HG02885 (cell line): ENCODE measurements around the gene EIF4A2.
A peak's percentile ranks its signal among the peaks of the same experiment; 100 is the strongest.
"Not testable (repeated sequence)": the region's sequence is repeated elsewhere in the genome, so short reads cannot be mapped to it uniquely, and the experiment has no call there.

Experiments
- ATAC-seq: cut with Tn5 transposase; IDR thresholded peaks from one replicate; pipeline ENCODE4 v1.9.1; 2021; ENCODE audit warnings: mild to moderate bottlenecking; ENCODE audit not compliant: unreplicated experiment, poor library complexity

EIF4A2 gene

DNA sequence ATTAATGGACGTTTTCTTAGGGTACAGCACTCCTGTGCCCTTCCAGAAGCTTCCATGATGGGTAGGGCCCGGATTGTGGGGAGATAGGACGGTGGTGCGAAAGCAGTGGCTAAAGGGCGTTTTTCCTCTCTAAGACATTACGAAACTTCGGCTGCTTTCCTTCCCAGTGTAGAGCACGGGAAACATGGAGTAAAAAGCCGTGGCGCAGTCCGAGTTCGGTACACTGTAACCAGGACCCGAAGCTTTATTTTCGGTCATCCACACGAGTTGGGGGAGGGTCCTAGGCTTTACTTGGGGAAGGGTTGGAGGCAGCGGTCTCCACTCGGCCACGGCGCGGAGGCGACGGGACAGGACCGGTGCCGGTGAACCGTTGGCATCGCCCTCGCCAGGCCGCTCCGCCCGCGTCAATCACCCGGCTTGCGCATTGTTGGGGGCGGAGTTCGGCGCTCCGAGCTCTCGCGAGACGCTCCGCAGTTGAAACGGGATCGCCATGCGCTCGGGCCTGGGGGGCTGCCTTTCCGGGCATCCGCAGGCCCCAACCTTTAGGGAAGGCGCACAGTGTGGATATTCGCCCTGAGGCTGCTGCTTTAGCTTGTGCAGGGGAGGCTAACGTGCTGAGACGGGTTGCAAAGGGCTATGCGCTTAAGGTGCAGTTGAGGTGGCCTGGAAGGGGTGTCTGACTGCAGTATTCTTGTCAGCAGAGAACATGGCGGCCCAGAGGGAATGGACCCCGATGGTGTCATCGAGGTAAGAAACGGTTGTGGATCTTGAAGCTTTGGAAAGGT, 546 bp downstream of the EIF4A2 start:
- peak; percentile 69 for ATAC-seq

DNA sequence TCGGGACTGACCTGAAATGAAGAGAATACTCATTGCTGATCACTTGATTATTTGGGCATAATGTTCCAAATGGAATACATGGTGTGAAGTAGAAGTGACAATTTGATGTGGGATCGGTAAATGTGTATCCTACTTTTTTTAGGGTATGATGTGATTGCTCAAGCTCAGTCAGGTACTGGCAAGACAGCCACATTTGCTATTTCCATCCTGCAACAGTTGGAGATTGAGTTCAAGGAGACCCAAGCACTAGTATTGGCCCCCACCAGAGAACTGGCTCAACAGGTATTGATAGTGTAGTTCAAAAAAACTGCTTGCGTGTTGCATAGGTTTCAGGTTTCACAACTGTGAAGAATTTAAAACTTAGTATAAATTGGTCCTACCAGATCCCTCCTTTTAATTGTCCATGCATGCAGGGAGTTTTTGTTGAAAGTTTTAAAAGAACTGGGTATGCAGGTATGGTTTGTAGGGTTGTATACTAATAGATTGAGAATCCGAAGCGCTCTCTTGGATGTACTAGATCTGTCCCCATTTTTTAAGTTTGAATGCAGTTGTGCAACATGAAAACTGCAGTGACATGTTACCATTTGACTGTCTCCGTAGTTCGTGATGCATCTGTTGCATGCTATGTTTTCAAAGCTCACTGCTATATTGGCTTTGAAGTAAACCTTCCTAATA, 1.6 kb downstream of the EIF4A2 start:
- ATAC-seq: no peak

DNA sequence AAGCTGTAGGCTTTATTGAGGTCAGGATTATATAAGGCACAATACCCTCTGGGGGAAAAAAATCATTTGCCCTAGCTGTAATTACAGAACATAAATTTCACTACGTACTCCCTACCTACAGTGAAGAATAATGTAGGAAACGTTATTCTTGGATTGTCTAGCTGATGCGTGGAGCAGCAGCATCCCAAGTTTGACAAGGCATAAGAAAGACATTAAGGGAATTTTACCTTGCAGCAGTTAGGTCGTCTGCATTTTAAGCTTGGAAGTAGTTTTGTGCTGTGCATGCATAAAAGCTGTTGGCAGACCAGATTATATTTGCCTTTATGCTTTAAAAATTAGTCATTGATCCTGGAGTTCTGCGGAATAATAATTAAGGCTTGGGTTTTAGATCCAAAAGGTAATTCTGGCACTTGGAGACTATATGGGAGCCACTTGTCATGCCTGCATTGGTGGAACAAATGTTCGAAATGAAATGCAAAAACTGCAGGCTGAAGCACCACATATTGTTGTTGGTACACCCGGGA, 2.2 kb downstream of the EIF4A2 start:
- no peak for ATAC-seq

DNA sequence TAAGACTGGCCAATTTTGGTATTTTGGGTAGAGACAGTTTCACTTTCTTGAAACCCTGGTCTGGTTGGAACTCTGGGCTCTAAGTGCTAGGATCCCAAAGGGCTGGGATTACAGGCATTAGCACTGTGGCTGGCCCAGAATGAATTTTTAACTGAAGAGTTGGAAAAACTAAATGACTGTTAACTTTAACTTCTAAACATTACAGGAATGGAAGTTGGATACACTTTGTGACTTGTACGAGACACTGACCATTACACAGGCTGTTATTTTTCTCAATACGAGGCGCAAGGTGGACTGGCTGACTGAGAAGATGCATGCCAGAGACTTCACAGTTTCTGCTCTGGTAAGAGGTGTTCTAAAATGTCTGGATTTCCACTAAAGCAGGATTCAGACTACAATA, 3.5 kb downstream of the EIF4A2 start:
- ATAC-seq: no peak

DNA sequence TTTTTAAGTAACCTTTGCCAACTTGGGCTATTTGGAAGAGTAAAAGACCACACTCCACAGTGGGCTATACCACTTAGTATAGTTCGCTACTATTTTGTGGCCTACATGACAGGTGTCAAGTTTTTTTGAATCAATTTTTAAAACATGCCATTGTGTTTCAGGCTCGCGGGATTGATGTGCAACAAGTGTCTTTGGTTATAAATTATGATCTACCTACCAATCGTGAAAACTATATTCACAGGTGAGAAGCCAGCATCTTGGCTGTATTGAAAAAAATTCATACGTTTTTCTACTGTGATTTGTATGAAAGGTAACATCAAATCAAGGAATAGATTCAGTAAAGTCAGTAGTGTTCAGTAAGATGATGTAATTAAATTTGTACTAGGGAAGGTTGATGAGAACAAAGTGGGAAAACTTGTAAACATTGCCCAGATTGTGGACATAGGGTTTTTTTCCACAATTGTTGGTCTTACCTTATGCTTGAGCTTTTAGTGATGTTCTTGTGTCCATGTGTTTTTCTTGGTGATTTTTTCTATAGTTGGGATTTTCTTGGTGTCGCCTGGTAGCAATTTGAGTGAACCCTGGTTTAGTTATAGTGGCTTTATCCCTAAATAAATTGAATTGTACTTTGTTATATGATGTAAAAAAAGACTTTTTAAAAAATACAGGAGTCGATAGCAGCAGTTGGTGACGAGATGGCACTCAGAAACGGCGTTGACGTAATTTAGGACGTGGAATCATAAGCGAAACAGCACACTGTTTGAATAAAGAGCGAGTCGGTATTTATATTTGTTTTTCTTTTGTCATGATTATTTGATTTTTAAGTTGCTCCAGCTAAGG, 4.5 kb downstream of the EIF4A2 start:
- ATAC-seq: no peak

DNA sequence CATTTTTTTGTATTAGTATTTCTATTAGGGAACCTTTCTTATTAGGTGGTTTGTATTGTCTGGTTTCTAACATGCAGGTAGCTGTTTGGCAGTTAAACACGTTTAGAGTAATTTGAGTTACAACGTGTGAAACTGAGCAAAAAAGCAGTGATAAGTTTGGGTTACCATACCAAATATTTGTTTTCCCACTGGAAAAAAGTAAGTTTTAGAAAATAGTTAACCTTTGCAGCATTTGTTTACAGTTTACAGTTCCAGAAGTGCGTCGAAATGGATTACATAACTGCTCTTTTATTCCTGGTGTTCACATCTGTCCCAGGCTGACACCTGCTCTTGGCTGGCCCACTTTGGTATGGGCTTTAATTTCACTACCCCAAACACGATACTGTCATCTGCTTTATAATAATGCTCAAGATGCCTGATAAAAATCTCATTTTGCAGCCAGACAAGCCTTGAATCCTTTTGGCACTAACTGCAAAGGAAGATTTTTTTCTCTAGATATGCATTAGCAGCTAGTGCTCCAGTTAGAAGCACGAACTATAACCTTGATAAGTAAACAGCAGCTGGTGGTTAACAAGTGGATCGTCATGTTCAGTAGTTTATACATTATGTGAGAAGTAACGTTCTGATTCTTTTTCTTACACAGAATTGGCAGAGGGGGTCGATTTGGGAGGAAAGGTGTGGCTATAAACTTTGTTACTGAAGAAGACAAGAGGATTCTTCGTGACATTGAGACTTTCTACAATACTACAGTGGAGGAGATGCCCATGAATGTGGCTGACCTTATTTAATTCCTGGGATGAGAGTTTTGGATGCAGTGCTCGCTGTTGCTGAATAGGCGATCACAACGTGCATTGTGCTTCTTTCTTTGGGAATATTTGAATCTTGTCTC, 5.3 kb downstream of the EIF4A2 start:
- no peak for ATAC-seq

DNA sequence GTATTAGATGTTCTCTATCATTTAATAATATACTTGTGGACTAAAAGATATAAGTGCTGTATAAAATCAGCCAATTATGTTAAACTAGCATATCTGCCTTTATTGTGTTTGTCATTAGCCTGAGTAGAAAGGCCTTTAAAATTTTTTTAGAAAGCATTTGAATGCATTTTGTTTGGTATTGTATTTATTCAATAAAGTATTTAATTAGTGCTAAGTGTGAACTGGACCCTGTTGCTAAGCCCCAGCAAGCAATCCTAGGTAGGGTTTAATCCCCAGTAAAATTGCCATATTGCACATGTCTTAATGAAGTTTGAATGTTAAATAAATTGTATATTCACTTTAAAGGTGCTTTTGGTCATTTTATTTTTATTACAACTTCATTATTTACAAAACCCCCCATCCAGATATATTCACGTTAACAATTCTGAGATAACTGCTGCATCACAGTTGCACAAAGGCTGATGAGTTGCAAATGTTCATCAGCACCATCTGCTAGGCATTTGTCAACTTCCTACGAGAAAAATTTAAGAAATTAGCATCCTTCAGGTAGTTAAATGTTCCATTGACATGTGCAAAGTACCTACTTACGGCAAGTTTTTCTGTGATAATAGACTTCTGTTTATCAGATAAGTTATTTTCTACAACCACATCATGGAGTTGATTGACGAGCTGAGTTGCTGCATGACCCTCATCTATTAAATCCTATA, 6.3 kb downstream of the EIF4A2 start:
- no peak for ATAC-seq

DNA sequence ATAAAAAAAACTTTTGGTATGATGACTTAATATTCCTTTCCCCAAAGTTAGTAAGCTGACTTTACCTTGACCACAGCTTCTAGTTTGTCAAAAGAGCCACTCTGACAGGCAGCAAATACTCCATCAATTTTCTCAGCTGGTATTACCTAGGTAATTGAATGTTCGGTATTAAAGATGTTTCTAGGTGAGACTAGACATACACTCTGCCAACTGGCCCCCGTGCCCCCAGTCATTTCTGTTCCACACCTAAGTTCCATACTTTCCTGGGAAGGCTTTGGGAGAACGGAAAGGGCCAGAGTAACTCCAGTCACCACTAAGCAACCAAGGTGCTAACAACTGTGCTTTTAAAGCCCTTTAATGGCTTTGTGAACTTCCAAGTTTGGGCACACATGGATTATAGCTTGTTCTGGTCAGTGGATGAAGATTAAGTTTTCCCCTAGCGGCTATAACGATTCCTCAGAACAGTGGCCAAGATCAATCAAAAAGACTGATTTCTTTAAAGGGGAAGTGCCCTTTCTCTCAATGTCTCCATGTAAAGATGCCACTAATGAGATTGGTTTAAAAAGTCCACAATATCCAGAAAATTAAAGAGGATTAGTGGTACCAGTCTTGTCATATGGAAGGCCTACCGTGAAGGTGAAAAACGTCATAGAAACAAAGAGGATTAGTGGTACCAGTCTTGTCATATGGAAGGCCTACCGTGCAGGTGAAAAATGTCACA, 7.0 kb downstream of the EIF4A2 start:
- no peak for ATAC-seq

DNA sequence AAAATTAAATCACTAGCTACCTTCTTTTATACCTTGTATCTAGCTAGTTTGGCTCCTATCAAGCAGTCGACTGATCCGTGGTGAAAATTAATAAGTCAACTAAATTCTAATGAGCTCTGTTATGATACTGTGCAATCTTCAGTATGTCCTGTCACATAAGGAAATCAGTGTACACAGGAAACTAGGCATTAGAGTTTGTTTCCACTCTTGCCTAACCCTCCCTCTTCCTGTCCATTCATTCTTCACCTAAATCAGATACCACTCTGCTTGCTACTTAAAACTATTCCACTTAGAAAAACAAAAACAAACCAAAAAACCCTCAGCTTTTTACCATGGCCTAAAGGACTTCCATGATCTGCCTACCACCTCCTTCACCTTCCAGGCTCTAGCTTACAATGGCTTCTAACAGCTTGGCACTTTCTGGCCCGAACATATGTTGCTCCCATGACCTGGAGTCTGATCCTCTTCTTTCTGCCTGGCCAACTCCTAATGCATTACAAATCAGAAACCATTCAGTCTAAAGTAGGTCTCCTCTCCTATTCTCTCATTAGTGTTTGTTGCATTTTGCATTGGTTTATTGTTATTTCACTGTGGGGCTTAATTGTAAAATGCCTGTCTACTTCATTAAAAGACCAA, 15.0 kb downstream of the EIF4A2 start:
- ATAC-seq: no peak

DNA sequence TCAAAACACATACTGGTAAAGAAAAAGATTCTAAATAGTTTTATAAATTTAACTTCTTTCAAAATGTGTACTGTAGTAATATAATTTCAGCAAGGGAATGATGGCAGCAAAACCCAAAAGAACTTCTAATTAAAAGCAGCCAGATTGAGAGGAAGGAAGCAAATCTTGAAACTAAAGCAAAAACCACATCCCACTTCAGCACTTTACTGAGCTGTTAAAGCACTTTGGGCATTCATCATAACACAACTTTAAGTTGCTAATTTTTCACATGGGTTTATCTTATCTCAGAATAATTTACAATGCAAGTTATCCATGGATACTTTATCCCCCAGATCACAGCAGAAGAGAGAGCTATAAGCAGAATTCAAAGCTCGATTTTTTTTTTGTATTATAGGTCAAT, 16.9 kb downstream of the EIF4A2 start:
- ATAC-seq: no peak

DNA sequence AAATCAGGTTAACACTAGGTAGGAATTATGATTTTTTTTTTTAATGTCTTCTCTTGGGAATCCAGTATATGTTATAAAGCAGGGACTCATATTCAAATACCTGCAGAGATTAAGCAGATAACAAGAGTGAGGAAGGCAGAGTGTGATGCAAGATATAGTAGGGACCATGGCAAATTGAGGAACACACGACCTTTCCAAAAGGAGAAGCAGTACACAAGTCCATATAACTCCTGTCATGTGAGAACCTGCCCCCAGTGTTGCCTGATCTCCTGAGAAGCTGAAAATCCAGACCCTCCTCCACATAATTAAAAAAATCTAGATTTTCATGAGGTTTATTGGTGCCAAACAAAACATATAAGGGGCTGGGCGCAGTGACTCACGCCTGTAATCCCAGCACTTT, 19.3 kb downstream of the EIF4A2 start:
- no peak for ATAC-seq

DNA sequence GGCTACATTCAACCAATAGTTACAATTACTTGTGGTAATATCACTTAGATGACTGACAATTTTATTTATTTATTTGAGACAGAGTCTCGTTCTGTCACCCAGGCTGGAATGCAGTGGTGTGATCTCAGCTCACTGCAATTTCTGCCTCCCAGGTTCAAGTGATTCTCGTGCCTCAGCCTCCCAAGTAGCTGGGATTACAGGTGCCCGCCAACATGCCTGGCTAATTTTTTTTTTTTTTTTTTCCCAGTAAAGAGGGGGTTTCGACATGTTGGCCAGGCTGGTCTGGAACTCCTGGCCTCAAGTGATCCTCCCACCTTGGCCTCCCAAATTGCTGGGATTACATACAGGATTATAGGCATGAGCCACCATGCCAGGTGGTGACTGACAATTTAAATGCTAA, 20.1 kb downstream of the EIF4A2 start:
- not testable (repeated sequence) for ATAC-seq

DNA sequence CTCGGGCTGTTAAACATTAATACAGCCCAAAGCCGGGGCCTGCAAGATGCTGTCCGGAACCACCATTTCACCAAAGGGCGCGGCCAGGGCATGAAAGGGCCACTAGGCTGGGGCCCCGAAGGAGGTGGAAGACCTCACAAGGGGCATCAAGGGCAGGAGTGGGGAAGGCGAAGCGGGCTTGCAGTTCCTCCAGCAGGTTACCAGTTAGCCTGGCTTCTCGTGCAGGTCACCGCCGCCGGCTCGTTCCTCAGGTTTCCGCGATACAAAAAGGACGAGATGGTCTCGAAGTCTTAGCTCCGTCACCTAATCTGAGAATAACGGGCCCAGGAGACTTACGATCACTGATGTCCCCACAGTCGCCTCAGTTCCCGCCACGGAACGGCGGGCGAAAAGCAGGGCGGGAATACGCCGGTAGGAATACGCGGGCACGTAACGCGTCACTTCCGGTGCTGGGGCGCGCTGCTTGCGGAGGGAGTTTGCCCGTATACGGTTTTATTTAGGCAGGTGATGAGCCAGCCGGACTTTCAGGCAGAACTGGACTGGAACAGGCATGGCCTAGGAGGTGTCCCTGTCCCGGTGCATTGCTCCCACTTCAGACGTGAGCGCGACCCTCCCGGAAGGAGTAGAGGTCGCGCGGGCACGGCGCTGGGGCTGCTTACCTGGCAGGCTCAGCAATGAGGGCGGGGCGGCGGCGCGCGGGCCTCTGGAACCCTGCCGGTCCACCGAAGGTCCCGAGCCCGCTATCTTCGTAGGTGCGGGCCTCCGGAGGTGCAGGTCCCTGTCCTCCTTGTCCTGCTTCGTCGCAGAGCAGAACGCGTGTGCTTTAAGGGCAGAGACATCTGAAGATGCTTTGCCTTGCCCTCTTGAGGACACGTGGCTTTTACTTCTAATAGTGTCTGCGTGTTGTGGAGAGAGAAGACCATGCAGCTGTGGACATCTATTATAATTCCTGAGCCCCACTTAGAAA, 23.0 kb downstream of the EIF4A2 start, which contains the start of gene RFC4:
Gene RFC4, minus strand, starts transcription at position 394 of the 967 bp plus-strand sequence. CDS start 1,769 bp downstream, outside the sequence.
- peak; percentile 94 for ATAC-seq

DNA sequence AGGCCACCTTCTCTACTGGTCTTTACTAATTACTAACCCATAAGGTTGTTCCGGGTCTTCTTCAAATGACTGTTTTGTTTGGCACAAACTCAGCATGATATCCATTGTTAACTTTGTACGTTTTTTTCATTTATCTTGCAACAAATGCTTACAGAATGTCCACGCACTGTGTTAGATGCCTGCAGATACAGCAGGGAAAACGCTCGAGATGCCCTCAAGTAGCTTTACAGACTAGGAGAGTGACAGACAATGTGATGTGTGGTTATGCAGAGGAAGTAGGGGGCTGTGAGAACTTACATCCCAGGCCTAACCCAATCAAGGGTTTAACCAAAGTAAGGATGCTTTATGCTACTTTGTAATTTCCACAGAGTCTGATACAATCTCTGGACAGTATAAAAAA, 23.9 kb downstream of the EIF4A2 start:
- no peak for ATAC-seq

DNA sequence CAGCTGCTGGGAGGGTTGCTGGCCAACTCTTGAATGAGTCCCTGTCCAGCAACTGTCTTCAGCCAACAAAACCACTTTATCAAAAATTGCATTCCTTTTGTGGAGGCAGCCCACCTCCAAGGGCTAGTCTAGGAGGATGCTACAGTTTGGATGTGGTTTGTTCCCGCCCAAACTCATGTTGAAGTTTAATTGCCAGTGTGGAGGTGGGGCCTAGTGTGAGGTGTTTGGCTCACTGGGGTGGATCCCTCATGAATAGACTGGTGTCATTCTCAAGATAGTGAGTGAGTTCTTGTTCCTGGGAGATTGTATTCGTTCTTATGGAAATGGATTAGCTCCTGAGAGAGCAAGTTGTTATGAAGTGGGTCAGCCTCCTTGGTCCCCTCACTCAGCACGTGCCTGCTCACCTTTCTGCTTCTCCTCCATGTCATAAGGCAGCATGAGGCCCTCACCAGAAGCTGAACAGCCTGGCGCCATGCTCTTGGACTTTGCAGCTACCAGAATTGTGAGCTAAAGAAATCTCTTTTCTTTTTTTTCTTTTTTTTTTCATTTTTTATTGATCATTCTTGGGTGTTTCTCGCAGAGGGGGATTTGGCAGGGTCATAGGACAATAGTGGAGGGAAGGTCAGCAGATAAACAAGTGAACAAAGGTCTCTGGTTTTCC, 27.1 kb downstream of the EIF4A2 start:
- ATAC-seq: no peak

DNA sequence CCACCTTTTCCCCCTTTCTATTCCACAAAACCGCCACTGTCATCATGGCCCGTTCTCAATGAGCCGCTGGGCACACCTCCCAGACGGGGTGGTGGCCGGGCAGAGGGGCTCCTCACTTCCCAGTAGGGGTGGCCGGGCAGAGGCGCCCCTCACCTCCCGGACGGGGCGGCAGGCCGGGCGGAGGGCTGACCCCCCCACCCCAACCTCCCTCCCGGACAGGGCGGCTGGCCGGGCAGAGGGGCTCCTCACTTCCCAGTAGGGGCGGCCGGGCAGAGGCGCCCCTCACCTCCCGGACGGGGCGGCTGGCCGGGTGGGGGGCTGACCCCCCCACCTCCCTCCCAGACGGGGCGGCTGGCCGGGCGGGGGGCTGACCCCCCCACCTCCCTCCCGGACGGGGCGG, 27.9 kb downstream of the EIF4A2 start:
- not testable (repeated sequence) for ATAC-seq
